ENCODE results near the gene CFAP74. TPM values are rescaled to one million over a fixed set of nuclear protein-coding genes. Genes with fewer than 3 reads are reported as not detected.

CFAP74 gene
- total and polyA plus RNA-seq, 9 of the 15 experiments (the other 6 are each of a cell fraction or from before 2014, with no cell fraction given), result 0.03 to 0.15 (median 0.05) TPM; not detected in 6

DNA sequence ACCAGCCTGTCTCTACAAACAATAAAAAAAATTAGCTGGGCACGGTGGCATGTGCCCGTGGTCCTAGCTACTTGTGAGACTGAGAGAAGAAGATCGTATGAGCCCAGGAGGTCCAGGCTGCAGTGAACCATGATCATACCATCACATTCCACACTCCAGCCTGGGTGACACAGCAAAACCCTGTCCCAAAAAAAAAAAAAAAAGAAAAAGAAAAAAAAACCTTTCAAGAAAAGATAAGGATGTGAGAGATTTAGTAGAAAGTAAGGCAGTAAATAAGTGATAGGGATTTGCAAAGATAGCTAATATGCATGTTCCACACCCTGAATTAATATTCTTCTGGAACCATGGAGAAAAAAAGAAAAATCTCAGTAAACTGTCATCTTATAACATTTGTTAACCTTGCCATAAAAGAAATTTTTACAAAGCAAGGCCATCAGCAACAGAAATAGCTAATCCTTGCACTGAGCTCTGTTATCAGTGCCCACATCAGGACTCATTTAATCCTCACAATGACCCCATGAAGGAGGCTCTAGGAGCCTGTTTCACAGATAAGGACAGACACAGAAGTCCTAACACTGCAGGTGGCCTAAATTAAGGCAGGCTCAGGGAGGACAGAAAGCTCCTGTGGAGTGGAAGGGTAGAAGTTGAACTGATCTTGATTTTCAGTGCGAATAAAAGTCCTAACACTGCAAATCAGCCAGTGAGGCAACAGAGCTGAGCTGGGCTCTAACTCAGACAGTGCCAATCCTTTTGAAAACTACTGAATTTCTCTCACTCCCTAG is 120.3 kb downstream of the CFAP74 start (continued):
- no peak for TF ChIP-seq NR0B1 (IDR thresholded peaks at IDR 0.05; ENCODE audit: partially characterized antibody)
- peak; percentile 82 for TF ChIP-seq SMARCC2 (IDR thresholded peaks at IDR 0.05; ENCODE audit: low read depth)
- peak in 1 of 2 experiments; percentile 50 for TF ChIP-seq AFF1 (IDR thresholded peaks at IDR 0.05; ENCODE audit: low read depth in 1 of 2, partially characterized antibody in 2 of 2)
- 0 out of 2 replicates have a peak, but pooled peaks have one; percentile 20 for TF ChIP-seq RB1 (IDR thresholded peaks at IDR 0.05; ENCODE audit: low read depth)
- TF ChIP-seq XRCC3 (IDR thresholded peaks at IDR 0.05), result no peak
- TF ChIP-seq PML (IDR thresholded peaks at IDR 0.05; ENCODE audit: low read length), result peak; percentile 88
- TF ChIP-seq, protein P1, sequence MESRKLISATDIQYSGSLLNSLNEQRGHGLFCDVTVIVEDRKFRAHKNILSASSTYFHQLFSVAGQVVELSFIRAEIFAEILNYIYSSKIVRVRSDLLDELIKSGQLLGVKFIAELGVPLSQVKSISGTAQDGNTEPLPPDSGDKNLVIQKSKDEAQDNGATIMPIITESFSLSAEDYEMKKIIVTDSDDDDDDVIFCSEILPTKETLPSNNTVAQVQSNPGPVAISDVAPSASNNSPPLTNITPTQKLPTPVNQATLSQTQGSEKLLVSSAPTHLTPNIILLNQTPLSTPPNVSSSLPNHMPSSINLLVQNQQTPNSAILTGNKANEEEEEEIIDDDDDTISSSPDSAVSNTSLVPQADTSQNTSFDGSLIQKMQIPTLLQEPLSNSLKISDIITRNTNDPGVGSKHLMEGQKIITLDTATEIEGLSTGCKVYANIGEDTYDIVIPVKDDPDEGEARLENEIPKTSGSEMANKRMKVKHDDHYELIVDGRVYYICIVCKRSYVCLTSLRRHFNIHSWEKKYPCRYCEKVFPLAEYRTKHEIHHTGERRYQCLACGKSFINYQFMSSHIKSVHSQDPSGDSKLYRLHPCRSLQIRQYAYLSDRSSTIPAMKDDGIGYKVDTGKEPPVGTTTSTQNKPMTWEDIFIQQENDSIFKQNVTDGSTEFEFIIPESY (CRISPR knock-in tag; IDR thresholded peaks at IDR 0.05), result no peak
- TF ChIP-seq HNRNPLL (IDR thresholded peaks at IDR 0.05; ENCODE audit: low read depth, low read length, poor library complexity, severe bottlenecking), result no peak
- TF ChIP-seq HDAC2 (IDR thresholded peaks at IDR 0.05), result peak; percentile 91
- peak; percentile 47 to 78 for TF ChIP-seq TRIM24 (IDR thresholded peaks at IDR 0.05)
- TF ChIP-seq SMARCA4 (IDR thresholded peaks at IDR 0.05), result peak; percentile 87
- no peak for TF ChIP-seq SIN3A (IDR thresholded peaks at IDR 0.05; ENCODE audit: borderline replicate concordance in 2 of 2, control insufficient read depth in 1 of 2, low read depth in 2 of 2, low read length in 2 of 2)
- no peak for TF ChIP-seq NFYB (IDR thresholded peaks at IDR 0.05; ENCODE audit: extremely low read depth, insufficient read length)
- no peak for TF ChIP-seq ZNF717 (CRISPR knock-in tag; IDR thresholded peaks at IDR 0.05)
- TF ChIP-seq NR4A1 (CRISPR knock-in tag; IDR thresholded peaks at IDR 0.05), result no peak
- TF ChIP-seq NR4A1 (tag; IDR thresholded peaks at IDR 0.05), result no peak
- TF ChIP-seq SREBF2 (CRISPR knock-in tag; IDR thresholded peaks at IDR 0.05), result no peak
- TF ChIP-seq PHF8 (IDR thresholded peaks at IDR 0.05; ENCODE audit: borderline replicate concordance, low read length), result no peak
- peak; percentile 87; the same call in 1 of the 2 replicates for TF ChIP-seq CTBP1 (IDR thresholded peaks at IDR 0.05; ENCODE audit: borderline replicate concordance)
- TF ChIP-seq HNRNPK (IDR thresholded peaks at IDR 0.05; ENCODE audit: low read depth, low read length, poor library complexity, severe bottlenecking), result no peak
